ENCODE measurements around the gene PSMD4. TPM values are rescaled to one million over a fixed set of nuclear protein-coding genes. Genes with fewer than 3 reads are reported as not detected.
A peak's percentile ranks its signal among the peaks of the same experiment; 100 is the strongest.

PSMD4 gene
- total RNA-seq, 6 experiments from 2014 or later: 72.2 to 95.6 (median 79.1) TPM

DNA sequence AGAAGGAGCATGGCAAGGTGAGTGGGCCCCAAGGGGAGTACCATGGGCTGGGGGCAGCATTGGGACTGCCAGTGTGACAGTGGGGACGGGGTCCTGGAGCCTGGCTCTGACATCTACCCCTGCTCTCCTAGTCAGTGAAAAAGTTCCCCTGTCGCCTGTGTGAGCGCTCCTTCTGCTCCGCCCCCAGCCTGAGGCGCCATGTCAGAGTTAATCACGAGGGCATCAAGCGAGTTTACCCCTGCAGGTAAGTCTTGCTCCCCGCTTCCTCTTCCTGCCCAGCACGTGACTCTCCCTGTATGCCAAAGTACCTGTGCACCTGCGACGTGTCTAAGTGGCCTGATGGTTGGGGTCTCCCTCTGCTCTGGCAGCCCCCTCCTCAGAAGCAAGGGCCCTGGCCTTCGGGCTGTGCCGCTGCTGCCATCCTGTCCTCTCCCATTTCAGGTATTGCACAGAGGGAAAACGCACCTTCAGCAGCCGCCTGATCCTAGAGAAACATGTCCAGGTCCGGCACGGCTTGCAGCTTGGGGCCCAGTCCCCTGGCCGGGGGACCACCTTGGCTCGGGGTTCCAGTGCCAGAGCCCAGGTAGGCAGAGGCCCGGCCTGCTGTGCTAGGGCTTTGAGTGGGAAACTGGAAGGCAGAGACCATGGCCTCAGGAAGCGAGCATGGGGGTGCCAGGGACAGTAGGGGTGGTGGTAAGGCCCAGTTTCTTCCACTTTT, 35.6 kb downstream of the PSMD4 start:
- TF ChIP-seq, protein P1, sequence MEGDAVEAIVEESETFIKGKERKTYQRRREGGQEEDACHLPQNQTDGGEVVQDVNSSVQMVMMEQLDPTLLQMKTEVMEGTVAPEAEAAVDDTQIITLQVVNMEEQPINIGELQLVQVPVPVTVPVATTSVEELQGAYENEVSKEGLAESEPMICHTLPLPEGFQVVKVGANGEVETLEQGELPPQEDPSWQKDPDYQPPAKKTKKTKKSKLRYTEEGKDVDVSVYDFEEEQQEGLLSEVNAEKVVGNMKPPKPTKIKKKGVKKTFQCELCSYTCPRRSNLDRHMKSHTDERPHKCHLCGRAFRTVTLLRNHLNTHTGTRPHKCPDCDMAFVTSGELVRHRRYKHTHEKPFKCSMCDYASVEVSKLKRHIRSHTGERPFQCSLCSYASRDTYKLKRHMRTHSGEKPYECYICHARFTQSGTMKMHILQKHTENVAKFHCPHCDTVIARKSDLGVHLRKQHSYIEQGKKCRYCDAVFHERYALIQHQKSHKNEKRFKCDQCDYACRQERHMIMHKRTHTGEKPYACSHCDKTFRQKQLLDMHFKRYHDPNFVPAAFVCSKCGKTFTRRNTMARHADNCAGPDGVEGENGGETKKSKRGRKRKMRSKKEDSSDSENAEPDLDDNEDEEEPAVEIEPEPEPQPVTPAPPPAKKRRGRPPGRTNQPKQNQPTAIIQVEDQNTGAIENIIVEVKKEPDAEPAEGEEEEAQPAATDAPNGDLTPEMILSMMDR (IDR thresholded peaks at IDR 0.05): no peak
- TF ChIP-seq POLR2A (IDR thresholded peaks at IDR 0.05): no peak
- DNase-seq (no peak), ATAC-seq (peak in 1 of 4 donors; percentile 5)
- Histone ChIP-seq H3K36me3 (peaks cover 0 to 73% (median 30%) of the 10 kb centered on the region in 4 donors), H3K27ac (no peak overlapping the region), H3K27me3 (no peaks in the 10 kb centered on the region), H3K9me3 (no peaks in the 10 kb centered on the region), H3K4me3 (no peak overlapping the region), H3K4me1 (no peaks in the 10 kb centered on the region)
- intact Hi-C loops (cut with DNase I): loop anchor here in 1 of 2 donors (10.0 kb wide), 1 partner anchor 125 kb away; no protein-coding TSS in a partner anchor
- WGBS (ENCODE audit: insufficient coverage, low coverage, low lambda C conversion rate, missing lambda C conversion rate): 80% methylated on average over 2 of the region's 21 CpGs

DNA sequence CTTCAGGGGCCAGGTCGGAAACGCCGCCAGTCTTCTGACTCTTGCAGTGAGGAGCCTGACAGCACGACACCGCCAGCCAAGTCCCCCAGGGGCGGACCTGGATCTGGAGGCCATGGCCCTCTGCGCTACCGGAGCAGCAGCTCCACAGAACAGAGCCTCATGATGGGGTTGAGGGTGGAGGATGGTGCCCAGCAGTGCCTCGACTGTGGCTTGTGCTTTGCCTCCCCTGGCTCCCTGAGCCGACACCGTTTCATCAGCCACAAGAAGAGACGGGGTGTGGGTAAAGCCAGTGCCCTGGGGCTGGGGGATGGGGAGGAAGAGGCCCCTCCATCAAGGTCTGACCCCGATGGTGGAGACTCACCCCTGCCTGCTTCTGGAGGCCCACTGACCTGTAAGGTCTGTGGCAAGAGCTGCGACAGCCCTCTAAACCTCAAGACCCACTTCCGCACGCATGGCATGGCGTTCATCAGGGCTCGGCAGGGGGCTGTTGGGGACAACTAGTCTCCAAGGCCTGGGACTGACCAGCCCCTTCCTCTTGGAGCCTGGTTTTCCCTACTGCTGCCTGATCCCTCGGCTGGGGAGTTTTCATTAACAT, 36.3 kb downstream of the PSMD4 start:
- WGBS (ENCODE audit: insufficient coverage, low coverage, low lambda C conversion rate, missing lambda C conversion rate): 95% methylated on average over 6 of the region's 19 CpGs
- H3K27ac ChIP-seq: no peak overlapping the region
- no peak overlapping the region for H3K4me3 ChIP-seq
- TF ChIP-seq, protein P1 (IDR thresholded peaks at IDR 0.05): no peak
- TF ChIP-seq POLR2A (IDR thresholded peaks at IDR 0.05): no peak
- DNase-seq (no peak), ATAC-seq (peak in 1 of 4 donors; percentile 8)
- H3K36me3 ChIP-seq: peaks cover 0 to 78% (median 32%) of the 10 kb centered on the region in 4 donors
- no peaks in the 10 kb centered on the region for H3K4me1 ChIP-seq
- H3K27me3 ChIP-seq: no peaks in the 10 kb centered on the region
- intact Hi-C loops (cut with DNase I): loop anchor here in 1 of 2 donors (10.0 kb wide), 1 partner anchor 124 kb away; no protein-coding TSS in a partner anchor
- H3K9me3 ChIP-seq: no peaks in the 10 kb centered on the region

DNA sequence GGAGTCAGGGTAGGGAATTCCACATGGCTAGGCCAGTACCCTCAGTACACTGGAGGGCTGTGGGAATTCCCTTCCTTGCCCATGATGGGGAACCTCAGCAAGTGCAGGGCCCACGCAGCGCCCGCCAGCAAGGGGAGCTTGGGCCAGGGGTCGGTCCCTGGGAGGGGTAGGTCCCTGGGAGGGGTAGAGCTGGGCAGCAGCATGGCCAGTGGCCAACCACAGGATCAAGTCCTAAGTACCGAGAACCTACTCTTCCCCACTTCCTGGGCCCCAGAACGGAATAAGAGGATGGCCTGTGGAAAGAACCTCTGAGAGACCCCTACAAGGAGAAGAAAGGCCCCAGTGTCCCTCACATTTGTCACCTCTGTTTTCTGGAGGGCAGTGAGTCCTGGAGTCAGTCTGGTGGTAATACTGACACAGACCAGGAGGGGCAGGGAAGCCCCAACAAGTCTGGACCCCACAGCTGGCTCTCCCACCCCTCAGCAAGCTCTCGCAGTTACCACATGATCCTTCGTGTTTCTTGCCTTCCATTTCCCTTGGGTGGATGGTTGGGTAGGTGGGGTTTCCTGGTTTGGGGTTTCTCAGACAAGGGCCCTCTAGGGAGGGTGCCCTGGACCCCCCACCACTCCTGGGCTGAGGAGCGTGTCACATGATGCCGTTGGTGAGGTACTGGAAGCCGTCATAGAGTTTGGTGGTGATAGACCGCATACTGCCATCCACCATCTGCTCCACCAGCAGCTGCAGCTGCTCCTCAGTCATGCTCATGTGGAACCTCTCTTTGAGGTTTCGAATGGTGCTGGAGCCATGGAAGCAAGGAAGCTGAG, 37.9 kb downstream of the PSMD4 start:
- no peak overlapping the region for H3K27ac ChIP-seq
- H3K4me3 ChIP-seq: no peak overlapping the region
- DNase-seq (no peak), ATAC-seq (peak in 1 of 4 donors; percentile 7)
- 61% methylated on average over 2 of the region's 13 CpGs for WGBS (ENCODE audit: insufficient coverage, low coverage, low lambda C conversion rate, missing lambda C conversion rate)
- no peaks in the 10 kb centered on the region for H3K4me1 ChIP-seq
- H3K9me3 ChIP-seq: no peaks in the 10 kb centered on the region
- intact Hi-C loops (cut with DNase I): loop anchor here in 1 of 2 donors (10.0 kb wide), 1 partner anchor 122 kb away; no protein-coding TSS in a partner anchor
- peaks cover 0 to 77% (median 35%) of the 10 kb centered on the region in 4 donors for H3K36me3 ChIP-seq
- no peaks in the 10 kb centered on the region for H3K27me3 ChIP-seq
- TF ChIP-seq POLR2A (IDR thresholded peaks at IDR 0.05): no peak
- TF ChIP-seq, protein P1 (IDR thresholded peaks at IDR 0.05): no peak

DNA sequence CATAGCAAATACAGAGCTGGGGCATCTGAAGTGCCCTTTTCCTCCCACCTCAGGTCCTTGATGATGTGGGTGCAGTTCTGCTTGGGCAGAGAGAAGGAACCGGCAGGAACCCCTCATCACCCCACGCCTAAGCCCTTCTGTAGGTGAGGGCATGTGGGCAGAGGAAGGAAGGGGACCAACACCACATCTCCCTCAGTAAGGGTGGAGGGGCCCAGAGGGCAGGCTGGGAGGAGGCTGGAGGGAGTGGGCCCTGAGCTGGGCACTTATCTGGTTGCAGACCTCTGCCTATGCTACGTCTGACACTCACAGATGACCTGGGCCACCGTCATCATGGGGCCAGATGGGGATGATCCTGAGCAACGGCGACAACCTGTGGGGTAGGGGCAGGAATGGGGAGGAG, 38.6 kb downstream of the PSMD4 start:
- WGBS (ENCODE audit: insufficient coverage, low coverage, low lambda C conversion rate, missing lambda C conversion rate): 81% methylated on average over 4 of the region's 6 CpGs
- no peak for TF ChIP-seq POLR2A (IDR thresholded peaks at IDR 0.05)
- TF ChIP-seq, protein P1 (IDR thresholded peaks at IDR 0.05): no peak
- ATAC-seq (no peak), DNase-seq (no peak)
- intact Hi-C loops (cut with DNase I): loop anchor here in 1 of 2 donors (10.0 kb wide), 1 partner anchor 122 kb away; no protein-coding TSS in a partner anchor
- peaks cover 0 to 77% (median 37%) of the 10 kb centered on the region in 4 donors for H3K36me3 ChIP-seq
- H3K27ac ChIP-seq: no peak overlapping the region
- H3K9me3 ChIP-seq: no peaks in the 10 kb centered on the region
- H3K4me1 ChIP-seq: no peaks in the 10 kb centered on the region
- no peaks in the 10 kb centered on the region for H3K27me3 ChIP-seq
- no peak overlapping the region for H3K4me3 ChIP-seq
